Measurements from ENCODE around the gene SYTL4.
"Not testable (repeated sequence)": the region's sequence is repeated elsewhere in the genome, so short reads cannot be mapped to it uniquely, and the experiment has no call there.

SYTL4 gene

DNA sequence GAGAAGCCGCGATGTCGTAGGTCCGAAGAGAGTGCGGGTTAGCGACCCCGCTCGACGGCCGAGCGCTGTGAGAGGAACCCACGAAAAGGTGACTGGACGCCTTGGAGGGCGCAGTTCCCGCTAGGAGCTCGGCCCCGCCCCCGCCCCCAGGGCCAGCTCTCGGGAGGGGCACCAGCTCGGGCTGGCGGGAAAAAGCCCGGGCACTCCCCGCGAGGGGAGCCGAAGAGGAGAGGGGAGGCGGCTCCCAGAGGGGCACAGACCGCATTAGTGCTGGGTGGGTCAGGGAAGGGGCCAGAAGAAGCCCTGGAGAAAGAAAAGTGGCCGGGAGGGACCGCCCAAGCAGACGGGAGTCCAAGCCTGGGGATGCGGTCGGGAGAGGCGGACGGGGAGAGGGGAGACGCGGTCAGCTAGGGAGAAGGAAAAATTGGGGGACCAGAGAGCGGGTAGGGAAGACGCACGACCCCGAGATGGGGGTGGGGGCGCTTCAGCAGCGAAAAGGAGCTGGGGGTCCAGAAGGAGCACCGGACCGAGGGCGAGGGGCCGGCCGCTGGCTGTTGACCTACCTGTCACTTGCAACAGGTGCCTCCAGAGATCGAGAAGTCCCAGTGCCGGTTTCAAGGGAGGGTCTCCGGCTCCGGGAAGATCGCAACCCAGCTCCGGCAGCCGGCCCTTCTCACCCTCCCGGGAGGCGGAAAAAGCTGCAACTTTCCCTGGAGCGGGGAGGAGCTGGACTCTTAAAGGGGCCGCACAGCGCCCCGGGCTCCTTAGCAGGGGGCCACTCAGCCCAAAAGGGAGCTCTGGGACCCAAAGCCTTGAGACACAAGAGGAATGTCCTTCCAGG is at the start of gene SYTL4:
TSS of gene SYTL4 (minus strand) at position 681 of the 841 bp plus-strand sequence. CDS start 30,084 bp downstream, outside the sequence.
- DNase-seq = no peak

DNA sequence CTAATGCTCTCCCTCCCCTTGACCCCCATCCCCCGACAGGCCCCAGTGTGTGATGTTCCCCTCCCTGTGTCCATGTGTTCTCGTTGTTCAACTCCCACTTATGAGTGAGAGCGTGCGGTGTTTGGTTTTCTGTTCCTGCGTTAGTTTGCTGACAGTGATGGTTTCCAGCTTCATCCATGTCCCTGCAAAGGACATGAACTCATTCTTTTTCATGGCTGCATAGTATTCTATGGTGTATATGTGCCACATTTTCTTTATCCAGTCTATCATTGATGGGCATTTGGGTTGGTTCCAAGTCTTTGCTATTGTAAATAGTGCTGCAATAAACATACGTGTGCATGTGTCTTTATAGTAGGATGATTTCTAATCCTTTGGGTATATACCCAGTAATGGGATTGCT is 37.5 kb upstream of the SYTL4 start:
- DNase-seq = not testable (repeated sequence)

DNA sequence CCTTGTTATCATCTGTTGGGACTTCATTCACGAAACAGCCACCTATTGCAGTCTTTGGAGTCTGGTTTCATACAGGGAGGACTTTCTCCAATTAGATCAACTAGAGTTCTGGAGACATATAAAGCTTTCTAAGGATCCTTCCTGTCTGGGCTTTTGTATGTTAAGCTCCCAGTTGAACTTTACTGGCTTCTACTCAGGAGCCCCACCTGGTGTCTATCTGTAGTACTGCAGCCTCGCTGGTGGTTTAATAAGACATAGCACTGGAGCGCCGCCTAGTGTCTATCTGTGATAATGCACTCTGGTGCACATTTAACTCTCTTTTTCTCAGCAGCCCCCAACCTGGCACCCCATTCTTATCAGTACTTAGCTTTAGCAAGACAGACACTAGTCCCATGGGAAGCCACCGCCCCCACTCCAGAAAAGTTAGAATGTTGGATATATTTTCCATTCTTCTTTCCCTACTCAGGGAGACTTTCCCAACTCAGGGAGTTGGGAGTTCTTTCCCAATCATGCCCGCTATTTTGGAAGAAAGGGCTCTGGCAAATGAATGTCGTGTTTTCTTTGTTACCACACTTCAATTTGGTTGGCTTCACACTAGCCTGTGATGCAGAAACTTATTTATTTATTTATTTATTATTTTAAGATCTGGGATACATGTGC is 36.9 kb upstream of the SYTL4 start:
- DNase-seq = peak; percentile 5 to 22

DNA sequence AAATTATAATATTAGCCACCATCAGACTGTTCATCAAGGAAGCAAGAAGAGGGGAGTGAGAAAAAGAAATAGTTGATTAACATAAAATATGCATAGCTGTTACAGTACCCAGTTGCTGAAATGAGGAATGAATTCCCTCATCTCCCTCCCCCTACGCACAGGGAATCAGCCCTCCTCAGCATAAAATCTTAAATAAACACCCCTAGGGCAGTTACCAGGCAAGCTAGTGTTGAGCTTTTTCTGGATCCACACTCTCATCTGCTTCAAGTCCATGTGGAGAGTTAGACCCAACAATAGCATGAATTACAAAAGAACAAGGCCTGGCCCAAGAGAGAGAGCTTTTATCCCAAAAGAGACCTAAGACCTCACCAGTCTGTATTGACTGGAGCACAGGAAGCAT is 19.0 kb upstream of the SYTL4 start:
- DNase-seq = no peak

DNA sequence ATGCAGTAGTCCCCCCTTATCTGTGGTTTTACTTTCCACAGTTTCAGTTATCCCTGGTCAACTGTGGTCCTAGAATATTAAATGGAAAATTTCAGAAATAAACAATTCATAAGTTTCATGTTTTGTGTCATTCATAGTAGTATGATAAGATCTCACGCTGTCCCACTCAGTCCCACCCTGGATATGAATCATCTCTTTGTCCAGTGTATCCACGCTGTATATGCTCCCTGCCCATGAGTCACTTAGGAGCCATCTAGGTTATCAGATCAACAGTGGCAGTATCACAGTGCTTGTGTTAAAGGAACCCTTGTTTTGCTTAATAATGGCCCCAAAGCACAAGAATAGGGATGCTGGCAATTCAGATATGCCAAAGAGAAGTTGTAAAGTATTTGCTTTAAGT is 16.2 kb upstream of the SYTL4 start:
- no peak for DNase-seq

DNA sequence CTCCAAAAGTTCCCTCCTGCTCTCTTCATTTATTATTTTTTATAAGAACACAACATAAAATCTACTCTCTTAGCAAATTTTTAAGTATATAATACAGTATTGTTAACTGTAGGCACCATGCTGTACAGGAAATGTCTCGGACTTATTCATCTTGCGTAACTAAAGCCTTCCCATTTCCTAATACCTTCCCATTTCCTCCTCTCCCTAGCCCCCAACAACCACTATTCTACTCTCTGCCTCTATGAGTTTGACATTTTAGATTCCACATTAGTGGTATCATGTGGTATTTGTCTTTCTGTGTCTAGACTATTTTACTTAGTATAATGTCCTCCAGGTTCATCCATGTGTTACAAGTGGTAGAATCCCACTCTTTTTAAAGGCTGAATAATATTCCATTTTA is 15.8 kb upstream of the SYTL4 start:
- DNase-seq = no peak

DNA sequence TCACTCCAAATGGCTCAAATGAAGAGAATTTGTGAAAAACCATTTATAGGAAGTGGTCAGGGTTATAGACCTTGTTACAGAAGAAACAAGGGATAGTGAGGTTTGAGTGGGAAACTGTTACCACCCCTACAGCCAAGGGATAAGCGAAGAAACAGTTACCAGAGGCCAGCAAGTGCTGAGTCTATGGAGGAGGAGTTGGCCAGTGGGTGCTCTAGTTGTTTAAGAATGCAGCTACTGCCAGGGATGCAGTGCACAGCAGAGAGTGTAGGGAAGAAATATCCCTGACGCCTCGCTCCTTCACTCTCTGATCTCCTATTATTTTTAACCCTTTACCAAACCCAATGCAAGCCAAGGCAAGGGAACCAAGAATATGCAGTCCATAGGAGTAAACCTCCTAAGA is 15.2 kb upstream of the SYTL4 start:
- DNase-seq = no peak

DNA sequence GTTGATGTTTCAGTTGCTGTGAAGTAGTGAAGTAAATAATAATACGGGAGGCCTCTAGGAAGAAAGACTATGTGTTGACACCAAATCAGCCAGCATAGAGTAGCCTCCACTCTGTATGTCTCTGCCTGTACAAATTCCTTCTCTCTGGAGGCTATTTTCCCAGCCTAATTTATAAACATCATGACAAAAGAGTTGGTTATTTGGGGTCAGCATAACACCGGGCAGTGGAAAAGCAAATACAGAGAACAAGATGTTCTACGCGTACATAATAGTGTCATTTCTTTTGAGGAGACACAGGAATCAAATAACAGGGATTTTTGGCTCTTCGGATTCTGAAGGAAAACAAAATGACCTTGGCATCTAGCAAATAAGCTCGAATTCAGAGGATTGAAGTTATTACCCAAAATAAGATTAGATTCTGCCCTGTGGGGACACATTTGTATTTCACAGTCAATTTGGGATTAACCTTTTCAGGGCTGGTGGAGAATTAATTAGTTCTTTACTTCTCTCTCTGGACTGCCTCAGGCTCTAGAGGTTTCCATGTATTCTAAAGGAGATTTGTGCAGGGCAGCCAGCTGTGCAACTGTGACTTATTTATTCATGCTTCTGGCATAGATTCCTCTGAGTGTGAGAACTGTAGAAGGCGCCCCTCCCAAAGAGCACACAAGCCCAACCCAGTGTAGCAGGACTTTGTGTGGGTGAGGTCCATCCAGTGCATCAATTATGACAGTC is 14.1 kb upstream of the SYTL4 start:
- DNase-seq = no peak

DNA sequence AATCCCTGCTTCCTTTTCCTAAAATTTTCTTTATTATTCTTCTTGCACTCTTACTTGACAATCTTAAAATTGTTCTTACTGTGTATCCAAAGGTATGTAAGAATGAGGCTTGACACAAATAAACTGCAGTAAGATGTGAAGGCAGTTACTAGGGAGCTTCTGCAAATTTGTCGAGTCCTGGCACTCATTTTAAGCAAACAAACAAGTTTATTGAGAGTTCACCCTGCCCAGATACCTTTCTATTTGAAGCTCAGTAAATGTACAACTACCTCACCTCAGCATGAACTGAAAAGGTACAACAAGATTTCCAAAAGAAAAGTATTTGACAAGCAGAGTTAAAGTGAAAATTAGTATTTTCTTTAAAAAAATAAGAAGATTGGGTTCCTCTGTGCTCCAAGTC is 13.3 kb upstream of the SYTL4 start:
- no peak for DNase-seq

DNA sequence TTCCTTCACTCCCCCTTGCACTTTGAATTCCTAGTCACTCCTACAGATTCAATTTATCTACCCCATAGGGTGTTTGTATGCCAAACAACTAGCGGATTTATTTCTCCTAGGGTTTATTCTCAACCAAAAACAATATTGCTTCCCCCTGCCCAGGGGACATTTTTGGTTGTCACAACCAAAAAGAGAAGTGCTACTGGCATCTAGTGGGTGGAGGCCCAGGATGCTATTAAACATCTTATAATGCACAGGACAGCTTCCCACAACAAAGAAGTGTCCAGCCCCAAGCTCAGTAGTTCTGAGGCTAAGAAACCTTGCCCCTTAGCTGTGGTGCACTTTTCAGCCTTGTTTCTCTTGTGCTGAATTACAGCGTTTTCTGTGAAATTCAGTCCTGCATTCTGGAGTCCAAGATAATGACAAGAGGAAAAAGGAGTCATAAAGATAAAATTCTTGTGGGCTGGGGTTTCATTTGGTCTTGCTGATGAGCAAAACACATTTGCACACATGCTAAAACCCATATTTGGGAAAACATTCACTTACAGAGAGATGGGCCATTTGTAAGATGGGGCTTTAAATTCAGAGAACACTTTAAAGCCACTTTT is 11.2 kb upstream of the SYTL4 start:
- no peak for DNase-seq

DNA sequence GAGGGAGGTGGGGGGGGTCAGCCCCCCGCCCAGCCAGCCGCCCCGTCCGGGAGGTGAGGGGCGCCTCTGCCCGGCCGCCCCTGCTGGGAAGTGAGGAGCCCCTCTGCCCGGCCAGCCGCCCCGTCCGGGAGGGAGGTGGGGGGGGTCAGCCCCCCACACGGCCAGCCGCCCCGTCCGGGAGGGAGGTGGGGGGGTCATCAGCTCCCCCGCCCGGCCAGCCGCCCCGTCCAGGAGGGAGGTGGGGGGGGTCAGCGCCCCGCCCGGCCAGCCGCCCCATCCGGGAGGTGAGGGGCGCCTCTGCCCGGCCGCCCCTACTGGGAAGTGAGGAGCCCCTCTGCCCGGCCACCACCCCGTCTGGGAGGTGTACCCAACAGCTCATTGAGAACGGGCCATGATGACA is 7.9 kb downstream of the SYTL4 start:
- DNase-seq = not testable (repeated sequence)

DNA sequence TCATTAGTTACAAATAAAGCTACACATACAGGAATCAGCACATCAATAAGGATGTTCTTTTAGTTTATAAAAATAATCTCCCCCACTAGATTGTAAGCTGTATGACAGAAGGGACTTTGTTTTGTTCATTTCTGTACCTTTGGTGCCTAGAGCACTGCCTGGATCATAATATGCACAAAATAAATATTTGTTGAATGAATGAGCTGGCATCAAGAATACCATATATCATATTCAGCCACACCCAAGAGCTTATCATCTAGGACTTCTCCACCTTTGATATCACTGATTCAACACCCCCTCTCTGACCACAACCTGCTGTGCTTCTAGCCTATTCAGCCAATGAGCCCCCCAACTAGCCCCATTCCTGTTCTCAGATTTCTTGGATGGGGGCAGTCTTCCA is 10.6 kb downstream of the SYTL4 start:
- no peak for DNase-seq

DNA sequence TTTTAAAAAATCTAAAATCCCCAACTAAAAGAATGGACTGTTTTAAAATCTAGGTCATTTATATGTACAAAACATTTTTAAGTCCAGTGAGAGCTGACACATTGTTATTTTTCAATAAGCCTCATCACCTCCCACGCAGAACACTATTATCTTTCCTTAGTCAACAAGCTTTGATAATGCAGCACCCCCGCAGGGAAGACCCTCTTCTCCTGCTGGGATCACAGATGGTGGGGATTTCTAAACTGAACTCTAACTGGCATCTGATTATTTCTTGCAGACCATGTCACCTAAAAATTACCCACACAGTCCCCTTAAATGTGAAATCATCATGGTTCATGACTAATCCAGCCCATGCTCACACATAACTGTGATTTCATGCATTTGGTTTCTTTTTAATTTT is 11.6 kb downstream of the SYTL4 start:
- no peak for DNase-seq

DNA sequence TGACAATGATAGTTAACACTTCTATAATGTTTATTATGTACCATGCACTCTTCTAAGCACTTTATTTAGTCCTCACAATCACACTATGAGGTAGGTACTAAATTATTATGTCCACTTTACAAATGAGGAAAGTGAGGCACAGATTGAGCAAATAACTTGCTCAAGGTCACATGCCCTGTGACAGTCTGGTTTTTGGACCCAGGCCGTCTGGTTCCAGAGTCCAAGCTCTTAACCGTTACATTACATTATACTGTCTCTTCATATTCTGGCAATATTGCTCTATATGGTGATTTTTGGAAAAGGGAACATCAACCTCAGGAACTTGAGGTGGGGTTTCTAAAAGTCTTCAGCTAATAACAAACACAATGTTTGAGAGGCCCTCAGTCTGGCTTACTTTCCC is 12.8 kb downstream of the SYTL4 start:
- no peak for DNase-seq

DNA sequence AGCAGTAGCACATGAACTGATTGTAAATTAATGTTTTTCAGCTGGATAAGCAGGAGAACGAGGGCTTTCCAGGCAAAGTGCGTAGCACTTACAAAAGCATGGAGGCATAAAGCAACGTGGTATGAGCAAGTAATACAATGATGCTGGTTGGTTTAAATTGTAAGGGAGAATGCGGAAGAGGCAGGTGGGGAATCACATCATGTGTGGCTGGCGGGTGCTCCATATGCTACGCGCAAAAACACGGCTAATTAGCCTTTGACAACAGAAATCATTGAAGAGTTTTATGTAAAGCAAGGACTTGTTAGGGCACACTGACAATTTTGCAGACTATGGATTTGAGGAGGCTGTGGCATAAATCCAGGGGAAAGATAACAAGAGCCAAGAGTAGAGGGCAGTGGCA is 14.6 kb downstream of the SYTL4 start:
- no peak for DNase-seq

DNA sequence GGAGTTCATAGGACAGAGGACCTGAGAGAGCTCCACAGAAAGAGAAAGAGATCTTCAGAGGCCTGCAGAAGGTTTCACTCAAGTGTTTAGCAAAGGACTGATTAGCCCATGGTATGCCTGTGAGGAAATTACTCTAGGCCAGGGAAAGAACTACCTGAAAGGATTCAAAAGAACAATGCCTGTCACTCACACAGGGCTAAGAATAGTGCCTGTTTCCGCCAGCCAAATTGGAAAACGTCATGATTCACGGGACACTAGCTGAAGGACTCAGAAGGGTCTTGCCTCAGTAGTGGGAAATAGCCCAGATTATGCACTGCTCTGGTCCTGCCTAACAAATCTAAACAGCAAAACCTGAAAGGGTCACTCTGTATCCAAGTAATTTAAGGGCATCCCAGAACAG is 21.1 kb downstream of the SYTL4 start:
- no peak for DNase-seq

DNA sequence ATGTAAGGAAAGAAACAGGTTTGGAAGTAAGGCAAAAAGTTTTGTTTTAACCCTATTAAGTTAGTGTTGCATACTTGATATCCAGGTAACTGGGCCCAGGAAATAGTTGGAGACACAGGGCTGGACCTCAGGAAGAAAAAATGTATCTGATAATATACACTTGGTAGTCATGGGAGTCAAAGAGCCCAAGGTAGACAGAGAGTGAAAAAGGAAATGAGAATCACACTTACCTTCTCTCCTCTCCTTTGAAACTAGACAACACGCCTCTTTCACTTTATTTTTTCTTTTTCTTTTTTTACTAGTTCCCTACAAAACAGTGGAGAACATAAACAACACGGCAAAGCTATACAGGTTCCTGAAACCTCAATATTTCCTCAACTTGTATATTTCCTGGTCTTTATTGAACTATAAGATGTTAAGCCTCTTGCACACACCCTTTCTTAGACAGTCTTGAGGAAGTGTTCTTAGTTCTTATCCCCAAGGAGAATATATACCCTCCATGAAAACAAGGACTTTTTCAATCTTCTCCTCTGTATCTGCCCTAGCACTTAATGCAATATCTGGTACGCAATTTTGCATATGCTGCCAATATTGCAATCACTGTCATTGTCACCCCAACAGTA is 27.2 kb downstream of the SYTL4 start:
- no peak for DNase-seq

DNA sequence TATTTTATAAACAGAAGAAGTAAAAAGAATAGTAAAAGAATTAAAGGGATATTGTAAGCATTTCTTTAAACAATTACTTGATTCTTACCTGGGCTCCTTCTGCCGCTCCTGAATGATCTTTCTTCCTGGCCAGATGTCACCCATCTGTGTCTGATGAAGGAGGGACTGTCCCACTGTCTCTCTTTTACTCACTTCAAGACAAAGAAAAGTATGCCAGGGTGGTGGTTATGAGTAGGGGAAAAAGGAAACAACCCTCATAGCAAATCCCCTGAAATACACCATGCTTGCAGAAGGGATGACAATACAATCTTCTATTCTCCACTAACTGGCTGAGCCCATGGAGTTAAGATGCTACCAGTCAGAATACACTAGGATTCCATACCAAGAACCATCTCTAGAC is 31.1 kb downstream of the SYTL4 start:
- DNase-seq = no peak

DNA sequence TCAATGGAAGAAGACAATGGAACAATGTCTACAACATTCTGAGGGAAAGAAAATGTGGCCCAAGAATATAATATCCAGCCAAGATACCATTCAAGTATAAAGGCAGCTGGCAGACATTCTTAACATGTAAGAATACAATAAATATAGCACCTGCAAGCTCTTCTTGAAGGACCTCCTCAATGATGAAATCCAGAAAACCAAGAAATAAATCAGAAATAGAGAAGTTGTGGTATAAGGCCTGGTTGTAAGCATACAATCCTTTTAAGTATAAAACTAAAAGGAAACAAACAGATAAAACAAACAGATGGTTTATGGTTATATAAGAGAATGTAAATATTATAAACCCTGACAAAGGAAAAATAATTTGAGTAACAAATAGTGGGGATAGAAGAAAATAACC is 33.4 kb downstream of the SYTL4 start:
- DNase-seq = no peak

DNA sequence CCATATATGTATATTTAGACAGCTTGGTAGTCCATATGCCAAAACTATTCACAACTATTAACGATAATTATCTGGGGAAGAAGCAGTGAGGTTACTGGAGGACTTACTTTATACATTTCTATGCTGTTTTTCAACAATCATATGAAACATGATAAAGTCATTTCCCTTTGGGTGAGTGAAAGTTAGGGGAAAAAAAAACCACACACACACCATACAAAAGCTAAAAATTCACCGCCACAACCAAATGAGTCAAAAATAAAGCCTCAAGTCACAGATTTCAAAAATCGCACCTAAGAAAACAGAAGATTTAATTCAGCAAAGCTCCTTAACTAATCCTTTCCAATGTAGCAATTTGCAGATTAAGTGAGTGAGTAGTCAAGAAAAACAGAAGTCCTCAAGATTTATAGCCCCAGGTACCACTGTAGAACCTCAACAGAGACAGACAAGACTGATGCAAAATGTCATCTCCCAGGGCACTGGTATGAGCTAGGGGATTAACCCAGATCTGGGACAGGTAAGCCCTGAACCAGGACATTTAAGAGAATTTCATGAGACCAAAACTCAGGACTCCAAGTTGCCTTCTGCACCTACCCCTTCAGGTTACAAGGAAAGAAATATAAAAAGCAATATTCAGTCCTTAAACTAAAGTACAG is 35.1 kb downstream of the SYTL4 start:
- no peak for DNase-seq

DNA sequence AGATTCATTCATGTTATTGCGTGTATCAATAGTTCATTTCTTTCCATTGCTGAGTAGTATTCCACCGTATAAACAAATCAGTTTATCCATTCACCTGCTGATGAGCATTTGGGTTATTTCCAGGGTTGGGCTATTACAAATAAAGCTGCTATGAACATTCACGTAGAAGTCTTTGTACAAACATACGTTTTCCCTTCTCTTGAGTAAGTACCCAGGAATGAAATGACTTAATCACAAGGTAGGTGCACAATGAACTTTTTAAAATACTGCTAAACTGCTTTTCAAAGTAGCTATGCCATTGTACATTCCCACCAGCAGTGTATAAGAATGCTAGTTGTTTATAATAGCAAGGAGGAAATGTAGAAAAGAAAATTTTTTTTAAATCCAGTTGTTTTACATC is 35.9 kb downstream of the SYTL4 start:
- DNase-seq = no peak

DNA sequence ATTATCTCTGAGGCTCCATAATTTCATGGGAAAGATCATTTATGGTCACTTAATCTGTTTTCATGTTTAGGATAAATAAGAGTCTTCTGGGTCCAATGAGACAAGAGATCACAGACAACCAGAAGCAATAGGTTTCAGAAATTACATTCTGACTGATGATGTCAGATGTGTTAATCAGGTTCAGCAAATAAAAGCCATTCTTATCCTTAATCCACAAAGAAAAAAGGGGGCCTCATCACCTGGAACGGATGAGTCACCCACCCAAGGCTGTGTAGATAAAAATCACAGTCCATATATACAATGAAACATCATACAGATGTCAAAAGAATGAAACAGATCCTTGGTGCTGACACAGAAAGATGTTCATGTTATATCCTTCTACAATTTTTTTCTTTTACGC is 36.6 kb downstream of the SYTL4 start:
- no peak for DNase-seq

DNA sequence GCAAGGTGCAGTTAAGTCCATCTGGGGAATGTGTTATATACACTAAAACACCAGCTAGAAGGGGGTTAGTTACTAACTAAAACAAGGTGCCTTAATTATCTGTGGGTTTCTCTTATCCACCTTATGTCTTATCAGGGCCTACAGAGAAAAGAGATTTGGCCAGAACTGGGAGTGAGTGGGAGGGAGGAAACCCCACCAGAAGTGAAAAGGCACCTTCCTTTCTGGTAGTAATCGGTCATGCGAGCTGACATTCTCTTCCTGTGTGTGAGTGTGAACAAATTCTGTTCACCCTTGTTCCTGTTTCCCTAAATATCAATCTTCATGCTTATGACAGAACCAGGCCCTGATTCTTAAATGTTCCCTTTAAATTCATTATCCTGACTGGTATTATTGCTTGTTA is 44.4 kb downstream of the SYTL4 start:
- DNase-seq = no peak
